HPDE6-E6E7 (cell line): ENCODE results near the gene DIAPH1.
"Not testable (repeated sequence)": the region's sequence is repeated elsewhere in the genome, so short reads cannot be mapped to it uniquely, and the experiment has no call there.

Source experiments
- DNase-seq: peaks from one replicate; pipeline ENCODE4 v3.0.0; 2011; ENCODE audit warnings: missing footprints; ENCODE audit errors: extremely low spot score

Gene DIAPH1

DNA sequence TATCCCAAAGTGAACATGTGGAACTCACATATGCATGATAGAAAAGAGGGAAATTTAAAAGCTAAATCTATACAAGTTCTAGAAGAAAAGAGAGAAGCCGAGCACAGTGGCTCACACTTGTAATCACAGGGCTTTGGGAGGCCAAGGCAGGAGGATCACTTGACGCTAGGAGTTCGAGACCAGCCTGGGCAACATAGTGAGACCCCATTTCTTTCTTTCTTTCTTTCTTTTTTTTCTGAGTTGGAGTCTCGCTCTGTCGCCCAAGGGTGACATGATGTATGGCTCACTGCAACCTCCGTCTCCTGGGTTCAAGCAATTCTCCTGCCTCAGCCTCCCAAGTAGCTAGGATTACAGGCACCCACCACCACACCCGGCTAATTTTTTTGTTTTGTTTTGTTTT is 8.9 kb downstream of the DIAPH1 start:
- DNase-seq: not testable (repeated sequence)

DNA sequence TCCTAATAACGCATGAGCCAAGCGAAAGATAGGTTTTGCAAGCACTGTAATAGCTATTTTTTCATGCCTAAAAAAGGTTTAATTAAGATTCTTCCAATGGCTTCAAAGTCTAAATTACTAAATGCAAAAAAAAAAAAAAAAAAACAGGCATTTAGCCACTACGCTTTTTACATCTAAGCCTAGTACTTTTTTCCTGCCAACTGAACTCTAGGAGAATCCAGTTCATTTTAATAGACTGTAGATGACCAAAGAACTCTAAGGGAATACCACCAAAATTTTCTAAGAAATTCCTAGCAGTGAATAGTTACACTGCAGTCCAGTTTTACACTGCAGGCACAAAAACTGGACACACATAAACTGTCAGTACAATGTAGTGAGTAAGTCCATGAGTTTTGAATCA is 9.8 kb downstream of the DIAPH1 start:
- no peak for DNase-seq

DNA sequence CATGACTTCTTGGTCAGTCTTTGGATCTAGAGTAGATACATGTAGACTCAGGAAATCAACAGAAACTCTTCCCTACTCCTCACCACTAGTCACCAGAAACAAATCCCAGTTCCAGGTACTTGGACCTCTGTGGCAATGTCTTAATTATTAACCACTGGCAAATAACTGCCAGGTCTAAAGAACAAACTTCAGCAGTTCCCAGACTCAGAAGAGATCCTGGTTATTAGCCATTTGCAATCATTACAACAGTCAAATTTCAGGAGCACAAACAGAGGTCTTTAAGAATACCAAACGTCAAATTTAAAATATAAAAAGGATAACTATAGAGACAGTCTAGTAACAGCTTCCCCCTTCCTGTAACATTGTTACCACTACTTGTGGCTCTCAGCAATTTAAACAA is 10.2 kb downstream of the DIAPH1 start:
- no peak for DNase-seq

DNA sequence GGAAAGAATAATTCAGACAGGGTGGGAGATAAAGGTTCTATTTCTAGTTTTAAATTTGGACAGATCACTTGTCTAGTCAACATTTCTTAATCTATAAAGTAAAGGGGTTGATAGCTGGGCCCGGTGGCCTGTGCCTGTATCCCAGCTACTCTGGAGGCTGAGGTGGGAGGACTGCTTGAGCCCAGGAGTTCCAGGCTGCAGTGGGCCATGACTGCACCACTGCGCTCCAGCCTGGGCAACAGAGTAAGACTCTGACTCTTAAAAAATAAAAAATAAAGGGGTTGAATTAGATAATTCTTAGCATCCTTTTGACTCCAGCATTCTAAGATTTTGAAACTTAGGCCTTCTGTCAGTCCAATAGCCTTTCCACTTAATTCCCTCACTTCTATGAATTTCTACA is 10.8 kb downstream of the DIAPH1 start:
- no peak for DNase-seq

GRCh38 chr5:141605523-141606277 is 13.1 kb downstream of the DIAPH1 start:
- DNase-seq: no peak

GRCh38 chr5:141603923-141604717 is 14.7 kb downstream of the DIAPH1 start:
- peak; percentile 90 for DNase-seq

DNA sequence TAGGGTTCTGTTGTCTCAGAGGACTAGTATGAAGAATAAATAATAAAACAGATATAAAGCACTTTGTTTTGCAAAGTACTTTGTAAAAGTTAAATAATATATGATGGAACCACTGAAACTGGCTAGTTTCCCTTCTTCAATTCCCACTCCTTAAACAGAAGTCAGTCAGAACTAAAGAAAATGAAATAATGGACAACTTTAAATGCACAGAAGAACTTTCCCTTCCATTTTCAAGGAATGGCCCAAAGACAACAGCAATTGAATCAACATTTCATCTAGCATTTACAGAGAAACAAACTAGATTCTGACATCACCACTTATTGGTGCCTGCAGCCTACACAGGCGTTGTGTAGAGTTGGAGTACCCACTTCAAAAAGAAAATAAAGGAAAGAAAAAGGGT is 16.2 kb downstream of the DIAPH1 start:
- no peak for DNase-seq

DNA sequence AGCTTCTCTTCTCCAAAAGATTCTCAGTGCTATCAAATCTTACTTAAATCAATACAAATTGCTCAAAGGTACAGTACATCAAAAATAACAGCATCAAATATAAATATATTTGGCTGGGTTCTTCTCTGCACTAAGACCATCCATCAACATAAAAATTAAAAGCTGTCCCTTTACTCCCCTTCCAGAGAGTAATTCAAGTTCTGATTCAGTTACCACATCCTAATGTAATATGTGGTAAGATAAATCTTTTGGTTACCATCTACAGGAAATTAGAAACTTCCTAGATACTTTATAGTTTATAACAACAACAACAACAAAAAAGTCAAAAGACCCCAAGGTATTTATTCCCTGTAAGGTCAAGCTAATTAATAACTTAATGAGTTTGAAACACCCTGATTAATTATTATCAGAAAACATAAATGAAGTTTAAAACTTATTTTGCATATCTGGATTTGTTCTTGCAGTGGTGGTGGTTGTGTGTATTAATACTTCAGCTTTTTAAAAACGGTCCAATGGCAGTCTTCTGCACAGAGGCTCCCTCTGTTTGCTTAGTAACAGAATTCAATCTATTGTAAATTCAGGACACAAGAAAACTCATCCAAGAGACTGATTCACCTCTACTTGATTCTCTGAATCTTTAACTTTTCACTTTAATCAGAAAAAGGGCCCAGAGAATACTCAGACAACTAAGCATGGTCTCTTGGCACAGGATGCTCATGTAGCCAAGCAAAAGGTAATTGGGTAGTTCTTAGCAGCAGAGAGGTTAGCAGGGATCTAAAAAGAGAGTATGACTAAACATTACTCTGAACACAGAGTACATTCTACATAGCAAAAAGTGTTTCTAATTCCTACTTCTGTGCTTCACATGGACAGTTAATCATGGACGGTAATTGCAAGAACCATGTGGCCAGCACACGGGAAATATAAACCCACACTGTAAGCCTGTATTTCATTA is 20.1 kb downstream of the DIAPH1 start:
- no peak for DNase-seq

- DNase-seq: no peak
Observed at GRCh38 chr5:141597814-141598213, 21.0 kb downstream of the DIAPH1 start.

DNA sequence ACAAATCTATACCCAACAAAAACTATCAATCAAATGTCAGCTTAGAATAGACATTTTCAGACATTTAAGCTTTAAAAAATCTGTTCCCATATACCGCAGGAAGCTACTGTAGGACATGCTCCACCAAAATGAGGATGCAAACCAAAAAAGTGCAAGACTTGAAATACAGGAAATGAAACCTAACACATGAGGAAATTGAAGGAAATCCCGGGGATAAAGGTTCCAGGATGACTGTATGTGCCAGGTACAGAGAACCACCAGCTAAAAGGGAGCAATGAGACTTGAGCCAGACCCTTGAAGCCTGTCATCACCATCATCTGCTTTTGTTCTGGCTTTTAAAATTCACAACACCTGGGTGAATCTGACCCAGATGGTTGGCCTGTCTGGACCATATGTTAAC is 21.4 kb downstream of the DIAPH1 start:
- DNase-seq: no peak

GRCh38 chr5:141596867-141597266 is 21.9 kb downstream of the DIAPH1 start:
- no peak for DNase-seq

DNA sequence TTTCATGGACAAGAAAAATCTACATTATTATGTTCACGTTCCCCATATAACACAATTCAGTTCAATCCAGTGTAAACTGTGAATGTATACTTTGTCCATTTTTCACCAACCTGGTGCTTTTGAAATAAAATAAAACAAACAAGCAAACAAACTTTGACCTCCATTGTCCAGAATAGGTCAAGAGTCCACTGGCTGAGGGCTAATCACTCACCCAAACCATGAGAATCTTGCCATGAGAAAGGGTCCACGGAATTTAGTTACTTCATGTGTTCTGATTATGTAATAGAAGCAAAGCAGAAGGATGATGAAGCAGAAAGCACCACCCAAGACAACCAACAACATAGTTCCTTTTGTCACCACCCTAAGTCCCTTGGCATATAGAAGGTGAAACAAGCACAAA is 28.7 kb downstream of the DIAPH1 start:
- DNase-seq: no peak

GRCh38 chr5:141586246-141586645 is 32.6 kb downstream of the DIAPH1 start:
- DNase-seq: no peak

GRCh38 chr5:141585594-141585993 is 33.2 kb downstream of the DIAPH1 start:
- no peak for DNase-seq

GRCh38 chr5:141574122-141574510 is 44.7 kb downstream of the DIAPH1 start:
- DNase-seq: no peak

GRCh38 chr5:141573489-141574121 is 45.2 kb downstream of the DIAPH1 start:
- DNase-seq: no peak

- DNase-seq: no peak
Observed at GRCh38 chr5:141570655-141571054, 48.1 kb downstream of the DIAPH1 start.

DNA sequence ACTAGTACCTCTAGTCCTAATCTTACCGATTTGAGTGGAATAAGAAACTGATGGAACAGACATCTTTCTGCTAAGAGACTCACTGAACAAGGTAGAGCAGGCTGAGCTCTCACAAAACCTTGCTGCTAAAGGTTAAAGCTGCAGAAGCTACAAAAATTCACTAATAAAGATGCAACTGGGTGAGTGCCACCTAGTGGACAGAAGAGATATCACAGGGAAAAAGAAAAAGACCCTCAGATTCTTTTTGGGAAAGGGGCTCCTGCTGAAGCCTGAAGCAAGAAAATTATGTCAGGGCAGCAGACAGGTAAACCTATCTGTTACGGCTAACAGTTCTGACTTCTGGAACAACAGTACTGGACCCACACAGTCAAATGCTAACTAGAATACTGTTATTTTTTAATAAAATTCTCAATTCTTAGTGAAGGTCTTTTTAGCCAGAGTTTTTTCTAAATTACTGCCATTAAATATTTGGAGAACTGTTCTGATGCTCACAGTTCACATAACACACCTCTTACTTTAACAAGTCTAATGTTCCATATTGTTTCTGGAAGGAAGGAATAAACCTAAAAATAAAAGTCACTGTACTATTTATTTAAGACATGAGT is 51.2 kb downstream of the DIAPH1 start:
- DNase-seq: no peak

- DNase-seq: no peak
Observed at GRCh38 chr5:141565826-141566570, 52.8 kb downstream of the DIAPH1 start.

- DNase-seq: peak; percentile 34
Observed at GRCh38 chr5:141564216-141564692, 54.5 kb downstream of the DIAPH1 start.
